ENCODE measurements around the gene CDK11B.
"Not testable (repeated sequence)": the region's sequence is repeated elsewhere in the genome, so short reads cannot be mapped to it uniquely, and the experiment has no call there.

Gene CDK11B

DNA sequence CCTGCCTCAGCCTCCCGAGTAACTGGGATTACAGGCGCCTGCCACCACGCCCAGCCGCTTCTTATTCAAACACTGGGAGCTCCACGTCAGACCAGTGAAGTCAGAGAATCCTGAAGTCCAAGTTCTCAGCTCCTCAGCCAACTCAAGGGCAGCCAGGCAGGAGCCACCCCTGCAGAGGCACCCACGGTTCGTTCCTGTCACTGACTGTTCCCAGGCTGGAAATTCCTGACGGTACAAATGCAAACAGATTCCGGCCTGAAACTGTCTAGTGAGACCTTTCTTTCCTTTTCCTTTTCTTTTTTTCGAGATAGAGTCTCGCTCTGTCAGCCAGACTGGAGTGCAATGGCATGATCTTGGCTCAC, 22.1 kb upstream of the CDK11B start:
- DNase-seq = no peak

DNA sequence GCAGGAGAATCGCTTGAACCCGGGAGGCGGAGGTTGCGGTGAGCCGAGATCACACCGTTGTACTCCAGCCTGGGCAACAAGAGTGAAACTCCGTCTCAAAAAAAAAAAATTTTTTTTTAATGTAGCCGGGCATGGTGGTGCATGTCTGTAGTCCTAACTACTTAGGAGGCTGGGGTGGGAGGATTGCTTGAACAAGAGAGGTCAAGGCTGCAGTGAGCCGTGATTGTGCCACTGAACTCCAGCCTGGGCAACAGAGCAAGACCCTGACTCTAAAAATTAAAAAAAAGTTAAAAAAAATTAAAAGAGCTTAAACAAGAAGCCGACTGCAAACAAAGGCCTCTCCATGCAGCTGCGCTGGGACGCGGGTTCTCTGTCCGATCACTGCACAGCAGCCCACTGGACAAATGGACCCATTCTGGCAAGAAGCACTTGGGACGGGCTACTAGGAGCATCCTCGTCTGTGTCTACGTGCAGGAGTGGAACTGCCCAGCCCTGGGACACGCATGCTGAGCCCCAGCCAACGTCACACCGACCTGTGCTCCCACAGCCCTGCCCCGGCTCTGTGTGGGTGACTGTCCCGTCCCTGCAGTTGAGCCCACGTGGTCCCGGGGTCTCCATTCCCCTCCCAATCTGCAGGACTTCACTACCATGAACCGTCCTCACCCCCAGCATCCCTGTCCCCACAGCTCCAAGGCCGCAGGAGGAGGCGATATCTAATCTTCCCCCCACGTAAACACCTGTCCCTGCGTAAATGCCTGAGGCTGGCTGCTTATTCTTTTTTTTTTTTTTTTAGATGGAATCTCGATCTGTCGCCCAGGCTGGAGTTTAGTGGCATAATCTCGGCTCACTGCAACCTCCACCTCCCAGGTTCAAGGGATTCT, 21.5 kb upstream of the CDK11B start:
- DNase-seq = no peak

GRCh38 chr1:1678581-1679380, 20.0 kb upstream of the CDK11B start:
- DNase-seq = no peak

DNA sequence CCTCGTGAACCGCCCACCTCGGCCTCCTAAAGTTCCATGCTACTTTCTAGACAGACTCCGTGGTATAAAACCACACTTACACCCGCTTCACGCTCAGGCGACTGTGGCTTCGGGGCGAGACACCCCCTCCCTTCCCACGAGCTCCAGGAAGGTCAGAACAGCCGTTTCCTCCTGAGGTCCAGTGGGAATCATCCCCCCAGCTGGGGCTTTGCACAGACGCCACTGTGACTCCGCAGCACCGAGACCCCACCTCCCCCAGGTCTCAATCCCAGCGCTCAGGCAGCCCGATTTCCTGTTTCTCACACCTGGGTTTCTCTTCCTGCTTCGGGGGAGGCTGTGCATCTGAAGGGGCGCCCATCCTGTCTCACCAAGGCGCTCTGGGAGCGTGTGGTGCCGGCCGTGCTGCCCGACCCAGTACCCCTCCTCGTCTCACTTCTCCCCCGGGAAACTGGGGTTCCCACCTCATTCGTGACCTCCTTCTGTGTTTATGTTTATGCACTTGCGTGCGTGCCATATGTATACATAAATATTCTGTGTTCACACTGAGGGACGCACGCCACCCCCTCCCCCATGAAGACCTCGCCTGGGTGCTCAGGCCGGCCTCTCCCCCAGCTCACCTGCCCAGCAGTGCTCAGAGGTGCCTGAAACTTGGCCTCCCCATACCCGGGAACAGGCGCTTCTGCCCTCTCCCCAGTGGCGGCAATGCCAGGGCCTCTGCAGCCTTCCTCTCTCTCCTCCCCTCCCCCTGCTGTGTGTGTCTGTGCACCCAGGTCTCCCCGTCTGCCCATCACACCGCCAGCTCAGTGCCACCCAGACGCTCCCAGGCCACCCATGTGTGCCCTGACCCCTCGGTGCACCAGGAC, 19.1 kb upstream of the CDK11B start:
- DNase-seq = no peak

- DNase-seq = not testable (repeated sequence)
These were observed 17.3 kb upstream of the CDK11B start for GRCh38 chr1:1676087-1676486.

- not testable (repeated sequence) for DNase-seq
These were observed 16.4 kb upstream of the CDK11B start for GRCh38 chr1:1675218-1675617.

DNA sequence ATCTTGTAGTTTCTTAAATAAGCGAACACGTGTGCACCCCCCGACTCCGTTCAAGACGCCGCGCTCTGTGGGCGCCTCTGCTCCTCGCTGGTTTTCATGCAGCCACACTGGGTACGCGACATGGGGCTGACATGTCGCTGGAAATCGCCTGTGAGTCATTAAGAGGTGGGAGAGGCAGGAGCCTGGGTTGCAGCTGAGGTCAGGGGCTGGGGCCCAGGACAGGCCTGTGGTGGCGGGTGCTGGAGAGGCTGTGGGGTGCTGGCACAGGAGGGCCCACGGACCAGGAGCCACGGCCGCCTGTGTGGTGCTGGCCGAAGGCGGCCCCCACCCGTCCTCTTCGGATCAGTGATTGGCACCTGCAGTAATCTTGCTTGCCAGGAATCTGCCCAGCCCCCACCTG, 16.0 kb upstream of the CDK11B start:
- not testable (repeated sequence) for DNase-seq

- DNase-seq = no peak
These were observed 13.6 kb upstream of the CDK11B start for GRCh38 chr1:1672181-1672965.

DNA sequence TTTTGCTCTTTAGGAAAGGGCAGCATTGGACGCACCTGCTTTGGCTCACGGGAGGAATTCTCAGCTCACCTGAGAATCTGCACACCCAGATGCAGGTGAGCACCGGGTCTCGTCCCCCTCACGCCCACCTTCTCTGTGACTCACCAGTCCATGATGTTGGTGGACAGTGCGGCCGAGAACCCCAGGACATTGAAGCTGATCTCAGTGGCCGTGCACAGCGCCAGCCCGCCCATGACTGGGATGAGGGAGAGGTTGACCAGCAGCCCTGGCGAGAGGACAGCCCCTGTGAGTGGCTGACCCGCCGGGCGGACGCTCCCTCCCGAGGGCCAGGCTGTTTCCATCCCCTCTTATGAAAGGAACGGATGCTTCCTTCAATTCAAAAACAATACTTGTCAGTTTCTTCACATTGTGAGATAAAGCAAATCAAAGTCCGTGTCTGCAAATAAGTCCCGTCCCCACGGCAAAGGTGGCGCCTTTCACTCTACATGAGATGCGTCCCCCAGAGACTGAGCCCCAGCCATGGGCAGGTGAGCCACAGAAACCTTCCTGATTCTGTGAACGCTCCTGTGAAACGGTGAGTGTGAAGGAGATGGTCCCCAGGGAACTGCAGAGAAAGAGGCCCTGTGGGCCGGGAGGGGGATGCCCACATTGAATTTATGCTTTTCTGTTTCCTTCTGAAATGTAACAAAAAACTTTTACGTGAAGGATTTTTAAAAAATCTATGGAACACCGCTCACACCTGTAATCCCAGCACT, 12.7 kb upstream of the CDK11B start:
- no peak for DNase-seq

- no peak for DNase-seq
These were observed 12.1 kb upstream of the CDK11B start for GRCh38 chr1:1670866-1671265.

DNA sequence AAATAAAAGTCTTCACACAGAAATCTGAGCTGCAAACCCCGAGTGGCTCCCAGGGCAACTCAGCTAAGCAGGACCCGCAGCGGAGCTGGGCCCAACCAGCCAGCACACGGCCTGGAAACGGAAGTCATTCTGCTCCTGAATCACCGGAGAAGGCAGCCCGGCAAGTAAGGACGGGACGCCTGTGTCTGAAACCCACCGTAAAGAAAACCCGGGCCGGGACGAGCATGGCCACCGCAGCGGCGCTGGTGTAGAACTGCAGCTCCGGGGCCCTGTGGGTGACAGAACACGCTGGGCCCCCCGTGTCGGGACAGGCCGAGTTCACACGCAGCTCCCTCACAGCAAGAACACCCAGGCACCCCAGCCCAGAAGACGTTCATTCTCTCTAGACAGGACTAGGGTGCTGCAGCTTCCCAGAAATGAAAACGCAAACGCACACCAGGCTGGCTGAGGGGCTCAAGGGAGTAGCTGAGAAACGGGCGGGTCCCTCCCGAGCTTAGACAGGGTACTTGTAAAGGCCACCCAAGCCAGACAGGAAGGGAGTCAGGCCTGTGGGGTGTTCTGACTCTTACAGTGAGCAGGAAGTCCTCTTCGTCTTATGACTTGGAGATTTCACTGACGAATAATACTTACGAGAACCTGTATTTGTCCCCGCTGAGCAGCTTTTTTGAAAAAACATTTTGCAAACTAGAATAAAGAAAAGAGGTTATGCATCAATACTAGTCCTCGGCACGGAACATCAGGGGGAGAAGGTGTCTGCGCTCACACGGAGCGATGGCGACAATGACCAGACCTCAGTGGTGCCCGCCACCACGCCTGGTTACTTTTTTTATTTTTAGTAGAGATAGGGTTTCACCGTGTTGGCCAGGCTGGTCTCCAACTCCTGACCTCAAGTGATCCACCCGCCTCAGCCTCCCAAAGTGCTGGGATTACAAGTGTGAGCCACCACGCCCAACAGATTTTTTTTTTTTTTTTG, 10.9 kb upstream of the CDK11B start:
- DNase-seq = no peak

GRCh38 chr1:1666526-1666925, 7.7 kb upstream of the CDK11B start:
- DNase-seq = no peak

- DNase-seq = no peak
These were observed 7.0 kb upstream of the CDK11B start for GRCh38 chr1:1665815-1666251.

GRCh38 chr1:1664941-1665814, 6.4 kb upstream of the CDK11B start:
- DNase-seq = no peak

- not testable (repeated sequence) for DNase-seq
These were observed 5.5 kb upstream of the CDK11B start for GRCh38 chr1:1664318-1664717.

- DNase-seq = peak; percentile 18
These were observed 4.2 kb upstream of the CDK11B start for GRCh38 chr1:1662830-1663560.

GRCh38 chr1:1662392-1662791, 3.6 kb upstream of the CDK11B start:
- DNase-seq = peak; percentile 33

DNA sequence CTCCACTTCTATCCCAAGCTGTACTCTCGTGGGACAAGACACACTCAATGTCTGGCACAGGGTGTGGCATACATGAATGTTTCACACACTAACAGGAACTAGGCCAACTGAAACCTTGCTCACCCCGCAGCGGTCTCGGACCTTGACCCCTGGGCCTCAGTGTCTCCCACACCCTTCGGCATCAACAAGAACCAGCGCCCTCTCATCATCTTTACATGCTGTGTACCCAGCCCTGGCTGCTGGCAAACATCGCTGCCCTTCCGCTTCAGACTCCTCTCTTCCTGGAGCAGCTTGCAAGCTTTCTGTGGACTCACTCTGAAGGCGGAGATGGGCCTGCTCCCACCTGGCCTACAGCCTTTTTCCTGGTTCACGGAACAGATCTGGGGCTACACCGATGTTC, 10.5 kb downstream of the CDK11B start:
- not testable (repeated sequence) for DNase-seq
